H9 (cell line): ENCODE results near the gene COLQ. TPM values are rescaled to one million over a fixed set of nuclear protein-coding genes. Genes with fewer than 3 reads are reported as not detected.

ENCODE experiments used
- DNase-seq: peaks from one replicate; pipeline ENCODE4 v3.0.0-alpha.2; 2017
- H2AFZ ChIP-seq: one replicate; pipeline ENCODE4 v1.6.1; 2013; ENCODE audit warnings: mild to moderate bottlenecking, low read length, control low read depth, moderate library complexity
- H2AK5ac ChIP-seq: 2 replicates; pipeline ENCODE4 v1.6.1; 2013; ENCODE audit warnings: low read length, control low read depth, mixed read lengths; ENCODE audit not compliant: insufficient read length
- H2BK120ac ChIP-seq: one replicate; pipeline ENCODE4 v1.6.1; 2013; ENCODE audit warnings: low read depth, mild to moderate bottlenecking, low read length, control low read depth, inconsistent platforms; ENCODE audit not compliant: poor library complexity, severe bottlenecking
- H2BK12ac ChIP-seq: 2 replicates; pipeline ENCODE4 v1.6.1; 2013; ENCODE audit warnings: low read length, control low read depth, mixed read lengths, low read depth; ENCODE audit not compliant: insufficient read length
- H2BK15ac ChIP-seq: 2 replicates; pipeline ENCODE4 v1.6.1; 2013; ENCODE audit warnings: low read depth, low read length, control low read depth
- H2BK20ac ChIP-seq: one replicate; pipeline ENCODE4 v1.6.1; 2013; ENCODE audit warnings: low read depth, mild to moderate bottlenecking, low read length, control low read depth, inconsistent platforms; ENCODE audit not compliant: poor library complexity, severe bottlenecking
- H2BK5ac ChIP-seq: 2 replicates; pipeline ENCODE4 v1.6.1; 2013; ENCODE audit warnings: low read length, control low read depth, mixed read lengths; ENCODE audit not compliant: insufficient read length
- H3K14ac ChIP-seq: 2 replicates; pipeline ENCODE4 v1.6.1; 2013; ENCODE audit warnings: low read length, control low read depth; ENCODE audit not compliant: insufficient read depth
- H3K18ac ChIP-seq: 2 replicates; pipeline ENCODE4 v1.6.1; 2013; ENCODE audit warnings: low read depth, mild to moderate bottlenecking, mixed read lengths, low read length, control low read depth; ENCODE audit not compliant: insufficient read length
- H3K23ac ChIP-seq: 2 replicates; pipeline ENCODE4 v1.6.1; 2013; ENCODE audit warnings: low read length, control low read depth, mixed read lengths, low read depth; ENCODE audit not compliant: insufficient read length
- H3K23me2 ChIP-seq: 2 replicates; pipeline ENCODE4 v1.6.1; 2013; ENCODE audit warnings: low read depth, mild to moderate bottlenecking, mixed read lengths, low read length, control low read depth; ENCODE audit not compliant: insufficient read length, poor library complexity, severe bottlenecking
- H3K27ac ChIP-seq: 2 replicates; pipeline ENCODE4 v1.5.1; 2013; ENCODE audit warnings: low read length, control low read depth, mixed read lengths, low read depth; ENCODE audit not compliant: insufficient read length
- H3K27me3 ChIP-seq: 2 replicates; pipeline ENCODE4 v1.6.1; 2013; ENCODE audit warnings: low read length, control low read depth, inconsistent platforms; ENCODE audit not compliant: insufficient read depth
- H3K4ac ChIP-seq: 2 replicates; pipeline ENCODE4 v1.6.1; 2013; ENCODE audit warnings: low read depth, mild to moderate bottlenecking, control low read depth, inconsistent platforms, low read length, moderate library complexity
- H3K4me1 ChIP-seq: 2 replicates; pipeline ENCODE4 v1.6.1; 2013; ENCODE audit warnings: low read length, control low read depth, inconsistent platforms; ENCODE audit not compliant: insufficient read depth
- H3K4me2 ChIP-seq: 2 replicates; pipeline ENCODE4 v1.6.1; 2013; ENCODE audit warnings: low read length, control low read depth, mixed read lengths; ENCODE audit not compliant: insufficient read length, insufficient read depth
- H3K56ac ChIP-seq: 2 replicates; pipeline ENCODE4 v1.6.1; 2013; ENCODE audit warnings: low read depth, mild to moderate bottlenecking, mixed read lengths, low read length, control low read depth; ENCODE audit not compliant: insufficient read length
- H3K79me1 ChIP-seq: 2 replicates; pipeline ENCODE4 v1.6.1; 2013; ENCODE audit warnings: low read depth, mild to moderate bottlenecking, moderate library complexity, low read length, control low read depth, inconsistent platforms; ENCODE audit not compliant: insufficient read depth, poor library complexity, severe bottlenecking
- H3K79me2 ChIP-seq: 2 replicates; pipeline ENCODE4 v1.6.1; 2013; ENCODE audit warnings: low read length, control low read depth, inconsistent platforms; ENCODE audit not compliant: insufficient read depth
- H3K9ac ChIP-seq: 2 replicates; pipeline ENCODE4 v1.6.1; 2013; ENCODE audit warnings: low read length, control low read depth, mixed read lengths; ENCODE audit not compliant: insufficient read length; ENCODE audit errors: extremely low read depth
- H3K9me3 ChIP-seq: one replicate; pipeline ENCODE4 v1.6.1; 2013; ENCODE audit warnings: low read depth, low read length, inconsistent platforms; ENCODE audit not compliant: control insufficient read depth
- H3T11ph ChIP-seq: one replicate; pipeline ENCODE4 v1.6.1; 2013; ENCODE audit warnings: mild to moderate bottlenecking, low read length, control low read depth, inconsistent platforms
- H4K20me1 ChIP-seq: one replicate; pipeline ENCODE4 v1.6.1; 2013; ENCODE audit not compliant: control insufficient read depth, insufficient read length, insufficient read depth
- H4K5ac ChIP-seq: 2 replicates; pipeline ENCODE4 v1.6.1; 2013; ENCODE audit warnings: low read depth, mild to moderate bottlenecking, mixed read lengths, low read length, control low read depth; ENCODE audit not compliant: insufficient read length
- H4K8ac ChIP-seq: replicated peaks from 2 replicates; pipeline ENCODE4 v1.6.1; 2013; ENCODE audit warnings: low read length, control low read depth, mixed read lengths, low read depth; ENCODE audit not compliant: insufficient read length
- H4K91ac ChIP-seq: 2 replicates; pipeline ENCODE4 v1.6.1; 2013; ENCODE audit warnings: low read depth, mild to moderate bottlenecking, moderate library complexity, mixed read lengths, low read length, control low read depth; ENCODE audit not compliant: insufficient read length
- H3K27ac Mint-ChIP-seq, 3 experiments: 2 replicates in 2 of 3; 3 replicates in 1 of 3; pipeline ENCODE4 v1.8.0; 2020 to 2021; ENCODE audit warnings: mixed read lengths in 3 of 3, mild to moderate bottlenecking in 1 of 3, moderate library complexity in 1 of 3
- H3K27me3 Mint-ChIP-seq: 2 replicates; pipeline ENCODE4 v1.8.0; 2021; ENCODE audit warnings: low read depth, mild to moderate bottlenecking, moderate library complexity, mixed read lengths
- H3K36me3 Mint-ChIP-seq, 3 experiments: 2 replicates in 2 of 3; 3 replicates in 1 of 3; pipeline ENCODE4 v1.8.0; 2020 to 2021; ENCODE audit warnings: low read depth in 3 of 3, mixed read lengths in 3 of 3; ENCODE audit not compliant: insufficient read depth in 1 of 3
- H3K4me1 Mint-ChIP-seq, 2 experiments: 2 replicates each; pipeline ENCODE4 v1.8.0; 2020; ENCODE audit warnings: mixed read lengths in 2 of 2
- H3K4me3 Mint-ChIP-seq, 2 experiments: 2 replicates in 1 of 2; 3 replicates in 1 of 2; pipeline ENCODE4 v1.8.0; 2020 to 2021; ENCODE audit warnings: mild to moderate bottlenecking in 2 of 2, mixed read lengths in 2 of 2, moderate library complexity in 1 of 2
- H3K9me3 Mint-ChIP-seq, 2 experiments: 2 replicates in 1 of 2; 3 replicates in 1 of 2; pipeline ENCODE4 v1.8.0; 2020; ENCODE audit warnings: mild to moderate bottlenecking in 2 of 2, mixed read lengths in 2 of 2, moderate library complexity in 1 of 2
- CTCF ChIP-seq: fragments of 200-600 bp; sonication (generic); conservative IDR thresholded peaks from 3 replicates; pipeline ENCODE4 v1.8.0; 2021; ENCODE audit warnings: antibody characterized with exemption, mild to moderate bottlenecking
- WGBS: extraction: QIAGEN DNeasy Blood & Tissue Kit; methylation state at CpG from one replicate; pipeline ENCODE4 v1.1.7; 2013; ENCODE audit warnings: missing lambda C conversion rate, low lambda C conversion rate, mixed read lengths; ENCODE audit not compliant: insufficient read length; ENCODE audit errors: extremely low coverage; 5-methylcytosine and 5-hydroxymethylcytosine counted together
- total RNA-seq: library from RNA; stranded (reverse); gene quantifications from 2 replicates; pipeline ENCODE4 v1.2.1, GENCODE V29; 2021

The COLQ gene
- total RNA-seq, 1 experiment from 2014 or later: 0.61 TPM

GRCh38 chr3:15449489-15450224 lies 71.8 kb downstream of the COLQ start:
- no peak overlapping the region for H4K91ac ChIP-seq
- DNase-seq: no peak
- no peaks in the 10 kb centered on the region for H3K9me3 ChIP-seq
- no peak overlapping the region for H3K27ac Mint-ChIP-seq
- no peak overlapping the region for H2AK5ac ChIP-seq
- no peak overlapping the region for H2BK120ac ChIP-seq
- no peak overlapping the region for H2BK12ac ChIP-seq
- no peak overlapping the region for H2AFZ ChIP-seq
- H2BK20ac ChIP-seq: no peak overlapping the region
- no peak overlapping the region for H3K4ac ChIP-seq
- TF ChIP-seq CTCF: no peak
- H3K27me3 Mint-ChIP-seq: no peaks in the 10 kb centered on the region; the same call in 1 of the 2 replicates
- H3K56ac ChIP-seq: no peak overlapping the region
- H3K27ac ChIP-seq: no peak overlapping the region
- no peaks in the 10 kb centered on the region for H3K23me2 ChIP-seq
- H3K79me1 ChIP-seq: no peaks in the 10 kb centered on the region
- no peak overlapping the region for H3K14ac ChIP-seq
- H3T11ph ChIP-seq: no peak overlapping the region
- no peaks in the 10 kb centered on the region for H3K4me1 ChIP-seq
- no CpG with 5 or more reads among the region's 3 CpGs for WGBS
- no peak overlapping the region for H3K4me3 Mint-ChIP-seq
- H3K9ac ChIP-seq: no peak overlapping the region
- H4K5ac ChIP-seq: no peak overlapping the region
- peaks cover 3% of the 10 kb centered on the region in 2 experiments; a peak in 1 of 4 replicates for H3K4me1 Mint-ChIP-seq
- H4K8ac ChIP-seq: no peak overlapping the region
- H3K4me2 ChIP-seq: no peak overlapping the region
- H4K20me1 ChIP-seq: no peaks in the 10 kb centered on the region
- H3K18ac ChIP-seq: no peak overlapping the region
- no peak overlapping the region for H3K23ac ChIP-seq
- H3K9me3 Mint-ChIP-seq: no peaks in the 10 kb centered on the region
- H3K79me2 ChIP-seq: no peaks in the 10 kb centered on the region
- H3K36me3 Mint-ChIP-seq: 0 out of 7 replicates have a peak, but pooled peaks cover 0 to 1% (median 0%) of the 10 kb centered on the region in 3 experiments
- no peak overlapping the region for H2BK15ac ChIP-seq
- H2BK5ac ChIP-seq: no peak overlapping the region
- no peaks in the 10 kb centered on the region for H3K27me3 ChIP-seq
